Glomerular visceral epithelial cell (primary cell): ENCODE data around the gene PIK3R5.

Experiments
- DNase-seq: peaks from one replicate; pipeline ENCODE4 v3.0.0-alpha.2; 2016; ENCODE audit errors: extremely low spot score

Gene PIK3R5

GRCh38 chr17:8832711-8833352 is 132.7 kb downstream of the PIK3R5 start:
- DNase-seq = no peak

GRCh38 chr17:8831234-8831849 is 134.2 kb downstream of the PIK3R5 start:
- no peak for DNase-seq

- DNase-seq = no peak
These were observed 135.4 kb downstream of the PIK3R5 start for GRCh38 chr17:8830141-8830540.

GRCh38 chr17:8829036-8829941 is 136.2 kb downstream of the PIK3R5 start:
- no peak for DNase-seq
